ENCODE data around the gene PNPLA7. TPM values are rescaled to one million over a fixed set of nuclear protein-coding genes. Genes with fewer than 3 reads are reported as not detected.

PNPLA7 gene
- total and polyA plus RNA-seq, 2 of the 13 experiments (the other 11 are each of a cell fraction or from before 2014, with no cell fraction given), result 0.42 to 1.5 TPM

GRCh38 chr9:137589441-137590122, 39.4 kb upstream of the PNPLA7 start (continued):
- TF ChIP-seq RFX5 (IDR thresholded peaks at IDR 0.05; ENCODE audit: low read depth, low read length), result no peak
- no peak for TF ChIP-seq ZNF614 (CRISPR knock-in tag; IDR thresholded peaks at IDR 0.05; ENCODE audit: borderline replicate concordance)
- peak; percentile 55; the same call in 1 of the 2 replicates for TF ChIP-seq HDAC1 (CRISPR knock-in tag; IDR thresholded peaks at IDR 0.05)
- TF ChIP-seq HOXD1 (CRISPR knock-in tag; IDR thresholded peaks at IDR 0.05), result no peak
- 0 out of 2 replicates have a peak, but pooled peaks have one; percentile 37 for TF ChIP-seq ZNF713 (CRISPR knock-in tag; IDR thresholded peaks at IDR 0.05)
- TF ChIP-seq, protein P1, sequence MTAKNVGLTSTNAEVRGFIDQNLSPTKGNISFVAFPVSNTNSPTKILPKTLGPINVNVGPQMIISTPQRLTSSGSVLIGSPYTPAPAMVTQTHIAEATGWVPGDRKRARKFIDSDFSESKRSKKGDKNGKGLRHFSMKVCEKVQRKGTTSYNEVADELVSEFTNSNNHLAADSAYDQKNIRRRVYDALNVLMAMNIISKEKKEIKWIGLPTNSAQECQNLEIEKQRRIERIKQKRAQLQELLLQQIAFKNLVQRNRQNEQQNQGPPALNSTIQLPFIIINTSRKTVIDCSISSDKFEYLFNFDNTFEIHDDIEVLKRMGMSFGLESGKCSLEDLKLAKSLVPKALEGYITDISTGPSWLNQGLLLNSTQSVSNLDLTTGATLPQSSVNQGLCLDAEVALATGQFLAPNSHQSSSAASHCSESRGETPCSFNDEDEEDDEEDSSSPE (CRISPR knock-in tag; IDR thresholded peaks at IDR 0.05), result 0 out of 2 replicates have a peak, but pooled peaks have one; percentile 16
- TF ChIP-seq, protein P2, sequence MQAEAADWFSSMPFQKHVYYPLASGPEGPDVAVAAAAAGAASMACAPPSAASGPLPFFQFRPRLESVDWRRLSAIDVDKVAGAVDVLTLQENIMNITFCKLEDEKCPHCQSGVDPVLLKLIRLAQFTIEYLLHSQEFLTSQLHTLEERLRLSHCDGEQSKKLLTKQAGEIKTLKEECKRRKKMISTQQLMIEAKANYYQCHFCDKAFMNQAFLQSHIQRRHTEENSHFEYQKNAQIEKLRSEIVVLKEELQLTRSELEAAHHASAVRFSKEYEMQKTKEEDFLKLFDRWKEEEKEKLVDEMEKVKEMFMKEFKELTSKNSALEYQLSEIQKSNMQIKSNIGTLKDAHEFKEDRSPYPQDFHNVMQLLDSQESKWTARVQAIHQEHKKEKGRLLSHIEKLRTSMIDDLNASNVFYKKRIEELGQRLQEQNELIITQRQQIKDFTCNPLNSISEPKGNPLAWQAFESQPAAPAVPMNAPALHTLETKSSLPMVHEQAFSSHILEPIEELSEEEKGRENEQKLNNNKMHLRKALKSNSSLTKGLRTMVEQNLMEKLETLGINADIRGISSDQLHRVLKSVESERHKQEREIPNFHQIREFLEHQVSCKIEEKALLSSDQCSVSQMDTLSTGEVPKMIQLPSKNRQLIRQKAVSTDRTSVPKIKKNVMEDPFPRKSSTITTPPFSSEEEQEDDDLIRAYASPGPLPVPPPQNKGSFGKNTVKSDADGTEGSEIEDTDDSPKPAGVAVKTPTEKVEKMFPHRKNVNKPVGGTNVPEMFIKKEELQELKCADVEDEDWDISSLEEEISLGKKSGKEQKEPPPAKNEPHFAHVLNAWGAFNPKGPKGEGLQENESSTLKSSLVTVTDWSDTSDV (CRISPR knock-in tag; IDR thresholded peaks at IDR 0.05), result 0 out of 2 replicates have a peak, but pooled peaks have one; percentile 68
- TF ChIP-seq, protein P3, sequence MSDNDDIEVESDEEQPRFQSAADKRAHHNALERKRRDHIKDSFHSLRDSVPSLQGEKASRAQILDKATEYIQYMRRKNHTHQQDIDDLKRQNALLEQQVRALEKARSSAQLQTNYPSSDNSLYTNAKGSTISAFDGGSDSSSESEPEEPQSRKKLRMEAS (IDR thresholded peaks at IDR 0.05), result peak; percentile 36; the same call in 1 of the 2 replicates
- TF ChIP-seq MZF1 (CRISPR knock-in tag; IDR thresholded peaks at IDR 0.05; ENCODE audit: borderline replicate concordance), result no peak
- 0 out of 2 replicates have a peak, but pooled peaks have one; percentile 43 for TF ChIP-seq RBFOX2 (IDR thresholded peaks at IDR 0.05; ENCODE audit: low read depth, low read length)
- TF ChIP-seq GPN1 (CRISPR knock-in tag; IDR thresholded peaks at IDR 0.05; ENCODE audit: borderline replicate concordance), result no peak
- no peak for TF ChIP-seq MAZ (IDR thresholded peaks at IDR 0.05; ENCODE audit: borderline replicate concordance, low read depth, low read length)
- peak; percentile 8; the same call in 1 of the 2 replicates for TF ChIP-seq MAZ (CRISPR knock-in tag; IDR thresholded peaks at IDR 0.05; ENCODE audit: low read depth)
- no peak for TF ChIP-seq PBX3 (CRISPR knock-in tag; IDR thresholded peaks at IDR 0.05; ENCODE audit: borderline replicate concordance)
- no peak for TF ChIP-seq ZNF280D (CRISPR knock-in tag; IDR thresholded peaks at IDR 0.05)
- TF ChIP-seq ZNF350 (CRISPR knock-in tag; IDR thresholded peaks at IDR 0.05; ENCODE audit: borderline replicate concordance, low read depth), result 0 out of 2 replicates have a peak, but pooled peaks have one; percentile 22
- 0 out of 2 replicates have a peak, but pooled peaks have one; percentile 43 for TF ChIP-seq CHCHD3 (CRISPR knock-in tag; IDR thresholded peaks at IDR 0.05)
- 0 out of 2 replicates have a peak, but pooled peaks have one; percentile 29 for TF ChIP-seq SRY (CRISPR knock-in tag; IDR thresholded peaks at IDR 0.05)
- peak; percentile 44; the same call in 1 of the 2 replicates for TF ChIP-seq PHF20 (CRISPR knock-in tag; IDR thresholded peaks at IDR 0.05)
- peak; percentile 55 for TF ChIP-seq AGO2 (optimal IDR thresholded peaks at IDR 0.05; ENCODE audit: low read depth, low read length)
- TF ChIP-seq GATAD1 (CRISPR knock-in tag; IDR thresholded peaks at IDR 0.05), result no peak

Data from HepG2 (cell line).